SK-N-SH treated with all-trans-retinoic acid at 6 μM for 48 hours (cell line): ENCODE measurements around the gene NPAS3.

Experiments
- PATZ1 ChIP-seq: fragments of 250-450 bp; sonication (Bioruptor Pico); IDR thresholded peaks from 2 replicates; pipeline ENCODE4 v1.8.0; 2020; ENCODE audit warnings: mild to moderate bottlenecking, moderate library complexity, borderline replicate concordance
- POU6F1 ChIP-seq: fragments of 250-450 bp; sonication (Bioruptor Pico); IDR thresholded peaks from 2 replicates; pipeline ENCODE4 v1.8.0; 2021; ENCODE audit warnings: low read depth, mild to moderate bottlenecking, moderate library complexity, borderline replicate concordance

- no peak for TF ChIP-seq POU6F1
- TF ChIP-seq PATZ1 (CRISPR knock-in tag) = no peak
Observed at GRCh38 chr14:33241331-33241730, 302.7 kb downstream of the NPAS3 start.
